IPS-18a (cell line): ENCODE results near the gene USP12.

ENCODE experiments used
- H3K27ac ChIP-seq: one replicate; pipeline ENCODE4 v1.5.1; 2013; ENCODE audit warnings: low read length
- H3K27me3 ChIP-seq: one replicate; pipeline ENCODE4 v1.6.1; 2013; ENCODE audit warnings: mild to moderate bottlenecking, low read length; ENCODE audit not compliant: control insufficient read depth, insufficient read depth
- H3K36me3 ChIP-seq: one replicate; pipeline ENCODE4 v1.6.1; 2013; ENCODE audit warnings: low read depth, low read length; ENCODE audit not compliant: control insufficient read depth
- H3K4me1 ChIP-seq: one replicate; pipeline ENCODE4 v1.6.1; 2013; ENCODE audit warnings: low read depth, low read length; ENCODE audit not compliant: control insufficient read depth
- H3K4me3 ChIP-seq: one replicate; pipeline ENCODE4 v1.5.1; 2013; ENCODE audit warnings: low read length
- H3K9ac ChIP-seq: one replicate; pipeline ENCODE4 v1.6.1; 2013; ENCODE audit warnings: mild to moderate bottlenecking, low read length, moderate library complexity
- H3K9me3 ChIP-seq: one replicate; pipeline ENCODE4 v1.6.1; 2013; ENCODE audit warnings: low read depth, low read length; ENCODE audit not compliant: control insufficient read depth

Gene USP12

DNA sequence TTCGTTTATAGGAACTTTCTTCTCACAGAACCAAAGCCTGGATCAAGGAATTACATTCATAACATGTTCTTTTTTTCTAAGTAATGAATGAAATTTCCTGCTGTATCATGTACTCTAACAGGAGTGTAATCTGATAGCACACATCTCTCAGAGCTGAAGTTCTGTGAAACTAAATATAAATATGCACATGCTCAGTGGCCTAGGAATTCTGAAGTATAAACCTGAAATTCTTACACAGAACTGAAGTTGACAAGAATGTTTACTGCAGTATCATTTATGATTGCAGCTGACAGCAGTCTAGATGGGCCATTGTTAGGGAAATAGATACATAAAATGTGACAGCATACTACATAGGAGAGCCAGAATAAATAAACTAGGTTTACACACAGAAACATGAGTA is 54.5 kb downstream of the USP12 start:
- H3K4me1 ChIP-seq: peaks cover 17% of the 10 kb centered on the region

GRCh38 chr13:27113436-27113835 is 58.2 kb downstream of the USP12 start:
- peaks cover 5% of the 10 kb centered on the region for H3K36me3 ChIP-seq

More for the DNA sequence above, 54.5 kb downstream of the USP12 start:
- no peaks in the 10 kb centered on the region for H3K27me3 ChIP-seq
- no peaks in the 10 kb centered on the region for H3K9me3 ChIP-seq
- H3K27ac ChIP-seq: no peak overlapping the region
- H3K36me3 ChIP-seq: peaks cover 5% of the 10 kb centered on the region
- H3K9ac ChIP-seq: no peak overlapping the region
- H3K4me3 ChIP-seq: no peak overlapping the region

DNA sequence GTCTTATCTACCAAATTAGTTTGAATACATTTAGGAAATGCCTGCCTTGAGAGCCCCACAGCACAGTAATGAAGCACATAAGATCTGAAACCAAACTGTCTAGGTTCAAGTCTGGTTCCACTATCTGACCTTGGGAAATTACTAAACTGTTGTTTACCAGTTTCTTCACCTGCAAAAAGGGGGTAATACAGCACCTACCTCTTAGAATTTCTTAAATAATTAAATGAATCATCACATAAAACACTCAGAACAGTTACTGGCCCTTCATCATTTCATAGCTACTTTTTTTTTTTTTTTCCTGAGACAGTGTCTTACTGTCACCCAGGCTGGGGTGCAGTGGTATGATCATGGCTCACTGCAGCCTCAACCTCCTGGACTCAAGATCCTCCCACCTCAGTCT is 59.6 kb downstream of the USP12 start:
- H3K4me3 ChIP-seq: no peak overlapping the region
- no peak overlapping the region for H3K27ac ChIP-seq
- peaks cover 5% of the 10 kb centered on the region for H3K36me3 ChIP-seq
- H3K4me1 ChIP-seq: no peaks in the 10 kb centered on the region
- no peak overlapping the region for H3K9ac ChIP-seq
- H3K27me3 ChIP-seq: no peaks in the 10 kb centered on the region
- H3K9me3 ChIP-seq: no peaks in the 10 kb centered on the region

More at GRCh38 chr13:27113436-27113835, 58.2 kb downstream of the USP12 start:
- Histone ChIP-seq H3K27ac (no peak overlapping the region), H3K9ac (no peak overlapping the region), H3K27me3 (no peaks in the 10 kb centered on the region), H3K4me1 (peaks cover 8% of the 10 kb centered on the region), H3K9me3 (no peaks in the 10 kb centered on the region), H3K4me3 (no peak overlapping the region)

DNA sequence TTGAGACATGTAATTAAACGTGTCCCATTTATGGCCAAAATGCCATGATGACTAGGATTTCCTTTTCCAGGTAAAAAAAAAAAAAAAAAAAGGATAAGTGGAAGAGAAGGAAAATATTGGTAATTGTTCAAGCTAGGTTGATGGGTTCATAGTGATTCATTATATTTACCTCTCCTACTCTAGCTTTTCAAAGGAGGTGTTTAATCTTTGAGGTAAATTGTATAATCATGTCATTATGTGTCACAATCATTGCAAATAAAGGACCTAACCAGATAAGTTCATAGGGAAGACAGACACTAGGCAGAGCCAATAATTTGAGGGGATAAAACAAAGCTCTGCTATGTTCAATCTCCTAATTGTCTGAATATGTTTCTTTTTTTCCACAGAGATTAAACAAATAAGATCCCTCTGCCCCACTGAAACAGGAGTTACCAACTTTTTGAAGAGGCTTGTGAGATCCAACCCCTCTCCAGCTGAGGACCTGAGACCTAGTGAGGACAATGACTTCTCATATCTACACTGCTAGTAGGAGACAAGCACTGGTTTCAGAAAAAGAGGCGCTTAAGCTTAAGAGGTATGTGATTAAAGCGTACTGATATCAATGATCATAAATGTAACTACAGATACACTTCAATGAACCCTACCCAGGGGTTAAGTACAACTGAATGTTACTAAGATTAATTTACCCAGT is 61.4 kb downstream of the USP12 start:
- H3K9me3 ChIP-seq: no peaks in the 10 kb centered on the region
- no peaks in the 10 kb centered on the region for H3K4me1 ChIP-seq
- no peak overlapping the region for H3K9ac ChIP-seq
- no peak overlapping the region for H3K27ac ChIP-seq
- H3K27me3 ChIP-seq: no peaks in the 10 kb centered on the region
- peaks cover 5% of the 10 kb centered on the region for H3K36me3 ChIP-seq
- H3K4me3 ChIP-seq: no peak overlapping the region

GRCh38 chr13:27106144-27106543 is 65.5 kb downstream of the USP12 start:
- Histone ChIP-seq H3K9me3 (no peaks in the 10 kb centered on the region), H3K27ac (no peak overlapping the region), H3K4me3 (no peak overlapping the region), H3K27me3 (no peaks in the 10 kb centered on the region), H3K36me3 (peaks cover 14% of the 10 kb centered on the region), H3K9ac (no peak overlapping the region), H3K4me1 (no peaks in the 10 kb centered on the region)

- Histone ChIP-seq H3K36me3 (peaks cover 14% of the 10 kb centered on the region), H3K27me3 (no peaks in the 10 kb centered on the region), H3K4me1 (no peaks in the 10 kb centered on the region), H3K9me3 (no peaks in the 10 kb centered on the region), H3K4me3 (no peak overlapping the region), H3K9ac (no peak overlapping the region), H3K27ac (no peak overlapping the region)
Measured at GRCh38 chr13:27104606-27105005, 67.0 kb downstream of the USP12 start.

DNA sequence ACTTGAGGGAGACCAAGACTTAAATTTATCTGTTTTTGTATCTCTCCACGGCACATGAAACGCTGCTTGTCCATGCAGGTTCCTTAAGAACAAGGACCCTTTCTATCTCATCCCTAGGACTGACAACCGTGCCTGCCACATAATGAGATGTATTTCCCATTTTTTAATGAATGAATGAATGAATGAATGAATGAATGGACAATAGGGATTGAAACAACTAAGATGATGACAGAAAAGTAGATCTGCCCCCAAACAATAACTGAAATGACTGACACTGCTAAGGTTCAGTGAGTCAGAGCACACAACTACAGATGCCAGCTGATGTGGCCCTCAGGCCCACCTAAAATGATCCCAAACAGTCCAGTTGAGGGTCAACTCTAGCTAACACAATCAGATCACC is 69.8 kb downstream of the USP12 start:
- H3K4me1 ChIP-seq: no peaks in the 10 kb centered on the region
- no peak overlapping the region for H3K4me3 ChIP-seq
- H3K27me3 ChIP-seq: no peaks in the 10 kb centered on the region
- no peak overlapping the region for H3K27ac ChIP-seq
- H3K9ac ChIP-seq: no peak overlapping the region
- peaks cover 14% of the 10 kb centered on the region for H3K36me3 ChIP-seq
- no peaks in the 10 kb centered on the region for H3K9me3 ChIP-seq

GRCh38 chr13:27101289-27101688 is 70.3 kb downstream of the USP12 start:
- no peaks in the 10 kb centered on the region for H3K9me3 ChIP-seq
- no peaks in the 10 kb centered on the region for H3K27me3 ChIP-seq
- no peak overlapping the region for H3K4me3 ChIP-seq
- H3K4me1 ChIP-seq: no peaks in the 10 kb centered on the region
- H3K27ac ChIP-seq: no peak overlapping the region
- no peak overlapping the region for H3K9ac ChIP-seq
- H3K36me3 ChIP-seq: peaks cover 14% of the 10 kb centered on the region

DNA sequence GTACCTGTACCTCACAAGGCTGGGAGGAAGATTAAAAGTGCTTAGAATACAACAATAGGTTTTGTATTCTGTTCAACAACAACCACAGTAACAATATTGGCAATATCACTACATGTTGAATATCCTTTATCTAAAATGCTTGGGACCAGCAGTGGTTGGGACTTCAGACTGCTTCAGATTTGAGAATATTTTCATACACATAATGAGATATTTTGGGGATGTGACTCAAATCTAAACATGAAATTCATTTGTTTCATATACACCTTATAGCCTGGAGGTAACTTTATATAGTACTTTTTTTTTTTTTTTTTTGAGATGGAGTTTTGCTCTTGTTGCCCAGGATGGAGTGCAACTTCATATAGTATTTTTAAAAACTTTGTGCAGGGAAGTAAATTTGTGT is 73.9 kb downstream of the USP12 start:
- Histone ChIP-seq H3K9ac (no peak overlapping the region), H3K27me3 (no peaks in the 10 kb centered on the region), H3K4me1 (no peaks in the 10 kb centered on the region), H3K36me3 (peaks cover 13% of the 10 kb centered on the region), H3K9me3 (no peaks in the 10 kb centered on the region), H3K4me3 (no peak overlapping the region), H3K27ac (no peak overlapping the region)

GRCh38 chr13:27091451-27091850 is 80.2 kb downstream of the USP12 start:
- Histone ChIP-seq H3K27ac (no peak overlapping the region), H3K4me3 (no peak overlapping the region), H3K4me1 (no peaks in the 10 kb centered on the region), H3K27me3 (no peaks in the 10 kb centered on the region), H3K9ac (no peak overlapping the region), H3K36me3 (peaks cover 15% of the 10 kb centered on the region), H3K9me3 (no peaks in the 10 kb centered on the region)

- no peak overlapping the region for H3K27ac ChIP-seq
Measured at GRCh38 chr13:27088619-27089018, 83.0 kb downstream of the USP12 start.

GRCh38 chr13:27086599-27087265 is 84.9 kb downstream of the USP12 start:
- H3K9ac ChIP-seq: no peak overlapping the region
- peaks cover 16% of the 10 kb centered on the region for H3K36me3 ChIP-seq
- no peak overlapping the region for H3K27ac ChIP-seq
- H3K9me3 ChIP-seq: no peaks in the 10 kb centered on the region
- H3K4me1 ChIP-seq: no peaks in the 10 kb centered on the region
- H3K27me3 ChIP-seq: no peaks in the 10 kb centered on the region
- no peak overlapping the region for H3K4me3 ChIP-seq

More at GRCh38 chr13:27088619-27089018, 83.0 kb downstream of the USP12 start:
- Histone ChIP-seq H3K27me3 (no peaks in the 10 kb centered on the region), H3K36me3 (peaks cover 15% of the 10 kb centered on the region), H3K4me3 (no peak overlapping the region), H3K9me3 (no peaks in the 10 kb centered on the region), H3K4me1 (no peaks in the 10 kb centered on the region), H3K9ac (no peak overlapping the region)
